Kidney (tissue), 22 donors: Measurements from ENCODE around the gene KRTAP2-4. TPM values are rescaled to one million over a fixed set of nuclear protein-coding genes. Genes with fewer than 3 reads are reported as not detected.
"Not testable (repeated sequence)": the region's sequence is repeated elsewhere in the genome, so short reads cannot be mapped to it uniquely, and the experiment has no call there.

ENCODE experiments used
- DNase-seq, 5 donors: peaks; one replicate each; pipeline ENCODE4 v3.0.0-alpha.2; 2013 to 2020
- FAIRE-seq: peaks from 2 replicates; lab custom pipeline; 2012; peaks lifted over from hg19 to GRCh38; lab: Jason Lieb, UNC
- H3K27ac ChIP-seq, 2 donors: one replicate each; pipeline ENCODE4 v1.7.0; 2013; ENCODE audit warnings: low read depth in 2 of 2, low read length in 2 of 2, inconsistent platforms in 1 of 2
- H3K27me3 ChIP-seq: one replicate; pipeline ENCODE4 v1.7.1; 2013; ENCODE audit warnings: low read length, inconsistent platforms; ENCODE audit not compliant: control insufficient read depth, insufficient read depth
- H3K36me3 ChIP-seq, 3 donors: one replicate each; pipeline versions ENCODE4 v1.7.0 to v1.7.1; 2013; ENCODE audit warnings: low read length in 3 of 3, control low read depth in 1 of 3, inconsistent platforms in 1 of 3; ENCODE audit not compliant: insufficient read depth in 3 of 3, control insufficient read depth in 2 of 3
- H3K4me1 ChIP-seq, 3 donors: one replicate each; pipeline versions ENCODE4 v1.7.0 to v1.7.1; 2013; ENCODE audit warnings: low read length in 3 of 3, inconsistent platforms in 1 of 3, low read depth in 1 of 3; ENCODE audit not compliant: control insufficient read depth in 2 of 3, insufficient read depth in 2 of 3
- H3K4me3 ChIP-seq, 3 donors: one replicate each; pipeline versions ENCODE4 v1.7.0 to v1.8.1; 2013; ENCODE audit warnings: low read length in 3 of 3, control low read depth in 1 of 3, inconsistent platforms in 1 of 3
- H3K9ac ChIP-seq, 3 donors: one replicate each; pipeline versions ENCODE4 v1.7.0 to v1.7.1; 2013; ENCODE audit warnings: low read length in 3 of 3, control low read depth in 1 of 3, inconsistent platforms in 1 of 3
- H3K9me3 ChIP-seq, 3 donors: one replicate each; pipeline versions ENCODE4 v1.7.0 to v1.7.1; 2013; ENCODE audit warnings: low read length in 3 of 3, control low read depth in 1 of 3, inconsistent platforms in 1 of 3; ENCODE audit not compliant: control insufficient read depth in 2 of 3, insufficient read depth in 1 of 3
- intact Hi-C: fragments of 100-400 bp; cut with DNase I; formaldehyde crosslinking; loops from one replicate; pipeline ENCODE4 v1.11.1; 2022
- long read RNA-seq, 10 donors: library from polyadenylated mRNA in 1 of 10; unstranded in 1 of 10; transcript quantifications; one replicate each; pipeline ENCODE4 v2.0.0 and lab custom pipeline, GENCODE V29; 2021 to 2026
- polyA plus RNA-seq: library from polyadenylated mRNA; stranded (reverse); fragments of 350-450 nt; fragmentation: Illumina TruSeq; extraction: RNeasy Lipid Tissue Mini Kit (QIAGEN cat#74804); gene quantifications from one replicate; pipeline ENCODE4 v1.2.3, GENCODE V29; 2014; ENCODE audit warnings: low read depth, low replicate concordance; ENCODE audit not compliant: insufficient read depth
- total RNA-seq: library from RNA; stranded (reverse); fragmentation: NEBNext Ultra II Directional; extraction: Animal tissue kit (Norgen Biotek cat#: 25700); gene quantifications from one replicate; pipeline ENCODE4 v1.2.1, GENCODE V29; 2021
- TF ChIP-seq, protein P1 (sequence below): IDR thresholded peaks from 3 replicates; pipeline ENCODE4 v1.5.1; 2012; ENCODE audit warnings: mild to moderate bottlenecking, moderate library complexity, borderline replicate concordance; ENCODE audit not compliant: insufficient read depth; ENCODE audit errors: extremely low read depth
- donor health status: control.
- donor health status: control.
- donor health status: control.
- donor health status: control.
- donor health status: control.
- donor health status: DM: yes; HTN: yes; CAD: no.
- donor health status: Normal renal cell carcinoma (clear cell type).

KRTAP2-4 gene, protein sequence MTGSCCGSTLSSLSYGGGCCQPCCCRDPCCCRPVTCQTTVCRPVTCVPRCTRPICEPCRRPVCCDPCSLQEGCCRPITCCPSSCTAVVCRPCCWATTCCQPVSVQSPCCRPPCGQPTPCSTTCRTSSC
- total RNA-seq, result not detected
- polyA plus RNA-seq, result not detected
- long read RNA-seq, donor 1, result 0 reads
- long read RNA-seq, donor 2, result 0 reads
- long read RNA-seq, donor 3, result 0 reads
- long read RNA-seq, donor 4, result 0 reads
- long read RNA-seq, donor 5, result 0 reads
- long read RNA-seq, donor 6, result 0 reads
- long read RNA-seq, donor 7, result 0 reads
- long read RNA-seq, donor 8, result 0 reads
- long read RNA-seq, donor 9, result 0 reads
- long read RNA-seq, donor 10, result 0 reads

DNA sequence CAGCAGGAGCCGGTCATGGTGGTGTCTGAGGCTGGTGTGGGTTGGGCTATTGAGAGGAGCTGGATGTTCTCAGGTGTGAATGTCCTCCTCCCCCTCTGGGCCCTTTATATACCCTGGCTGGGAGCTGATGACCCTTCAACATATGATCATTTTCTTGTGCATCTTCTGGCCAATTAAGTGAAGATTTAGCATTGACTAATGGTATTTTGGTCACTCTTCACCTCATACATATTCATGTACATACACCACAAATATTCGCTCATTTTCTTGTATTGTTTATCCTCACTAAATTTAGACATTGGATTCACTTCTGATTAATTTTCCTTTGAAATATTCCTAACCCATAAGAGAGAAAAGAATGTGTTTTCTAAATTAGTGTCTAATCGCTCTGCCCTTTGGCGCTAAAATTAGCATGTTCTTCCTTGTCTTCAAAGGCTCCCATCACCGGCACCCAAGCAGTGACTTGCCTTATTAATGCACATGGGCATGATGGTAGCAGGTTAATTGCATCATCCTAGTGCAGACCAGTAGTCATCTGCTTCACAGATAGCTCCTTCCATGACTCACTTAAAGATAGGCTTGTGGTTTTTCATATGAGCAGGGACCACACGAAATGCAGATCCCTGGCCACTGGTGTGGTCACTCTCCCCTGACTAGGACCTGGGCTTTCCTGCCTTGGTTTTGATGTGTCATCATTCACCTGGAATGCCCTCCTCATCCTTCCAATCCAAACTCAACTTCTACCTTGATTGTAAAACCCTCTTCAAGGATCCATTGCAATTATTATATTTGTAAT lies at the start of gene KRTAP2-4:
KRTAP2-4 (minus strand) TSS at position 51 of the 796 bp plus-strand sequence; CDS start at position 17, 34 bp downstream.
- Histone ChIP-seq H3K9ac (no peak within 1 kb of the TSS), H3K36me3 (no peaks in the 10 kb centered on the region), H3K27ac (no peak within 1 kb of the TSS), H3K4me3 (no peak within 1 kb of the TSS), H3K4me1 (no peaks in the 10 kb centered on the region), H3K27me3 (no peaks in the 10 kb centered on the region), H3K9me3 (no peaks in the 10 kb centered on the region)
- DNase-seq, result no peak
- intact Hi-C loops, result no loop called here
- TF ChIP-seq, protein P1, sequence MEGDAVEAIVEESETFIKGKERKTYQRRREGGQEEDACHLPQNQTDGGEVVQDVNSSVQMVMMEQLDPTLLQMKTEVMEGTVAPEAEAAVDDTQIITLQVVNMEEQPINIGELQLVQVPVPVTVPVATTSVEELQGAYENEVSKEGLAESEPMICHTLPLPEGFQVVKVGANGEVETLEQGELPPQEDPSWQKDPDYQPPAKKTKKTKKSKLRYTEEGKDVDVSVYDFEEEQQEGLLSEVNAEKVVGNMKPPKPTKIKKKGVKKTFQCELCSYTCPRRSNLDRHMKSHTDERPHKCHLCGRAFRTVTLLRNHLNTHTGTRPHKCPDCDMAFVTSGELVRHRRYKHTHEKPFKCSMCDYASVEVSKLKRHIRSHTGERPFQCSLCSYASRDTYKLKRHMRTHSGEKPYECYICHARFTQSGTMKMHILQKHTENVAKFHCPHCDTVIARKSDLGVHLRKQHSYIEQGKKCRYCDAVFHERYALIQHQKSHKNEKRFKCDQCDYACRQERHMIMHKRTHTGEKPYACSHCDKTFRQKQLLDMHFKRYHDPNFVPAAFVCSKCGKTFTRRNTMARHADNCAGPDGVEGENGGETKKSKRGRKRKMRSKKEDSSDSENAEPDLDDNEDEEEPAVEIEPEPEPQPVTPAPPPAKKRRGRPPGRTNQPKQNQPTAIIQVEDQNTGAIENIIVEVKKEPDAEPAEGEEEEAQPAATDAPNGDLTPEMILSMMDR, result no peak
- FAIRE-seq, result no peak

DNA sequence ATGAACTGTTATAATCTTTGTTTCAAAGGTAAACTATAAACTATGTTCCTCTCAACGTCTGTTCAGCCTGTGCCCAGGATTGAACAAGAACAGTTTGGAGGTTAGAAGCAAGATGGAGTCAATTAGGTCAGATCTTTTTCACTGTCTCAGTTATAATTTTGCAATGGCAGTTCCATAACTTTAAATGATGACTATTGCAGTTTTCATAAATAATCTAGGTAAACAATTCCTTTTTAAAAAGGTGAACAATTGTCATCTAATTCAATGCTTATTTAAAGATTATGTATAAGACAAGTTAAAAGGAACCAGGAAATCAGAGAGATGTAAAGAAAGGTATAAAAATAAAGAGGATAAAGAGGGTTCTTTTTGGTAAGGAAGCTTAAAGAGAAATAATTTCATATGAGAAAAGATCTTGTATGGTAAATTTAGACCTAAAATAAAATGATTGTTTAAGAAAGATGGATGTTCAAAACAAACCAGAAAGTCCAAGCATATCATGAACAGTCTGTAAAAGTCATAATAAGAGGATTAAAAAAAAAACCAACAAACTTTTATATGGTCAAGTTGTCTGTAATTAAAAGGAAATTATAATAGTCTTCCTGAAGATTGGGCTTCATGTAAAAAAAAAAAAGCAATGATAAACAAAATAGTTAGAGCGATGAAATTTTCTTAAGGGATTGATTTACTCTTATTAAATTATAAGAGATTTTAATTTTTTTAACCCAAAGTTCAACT lies 45.6 kb upstream of the KRTAP2-4 start:
- no peak overlapping the region for H3K4me3 ChIP-seq
- no peak for FAIRE-seq
- no peak overlapping the region for H3K9ac ChIP-seq
- no peaks in the 10 kb centered on the region for H3K27me3 ChIP-seq
- no peak for DNase-seq
- no peak overlapping the region for H3K27ac ChIP-seq
- no peaks in the 10 kb centered on the region for H3K9me3 ChIP-seq
- TF ChIP-seq, protein P1, result no peak
- no peaks in the 10 kb centered on the region for H3K4me1 ChIP-seq
- intact Hi-C loops, result no loop called here
- H3K36me3 ChIP-seq, result no peaks in the 10 kb centered on the region

DNA sequence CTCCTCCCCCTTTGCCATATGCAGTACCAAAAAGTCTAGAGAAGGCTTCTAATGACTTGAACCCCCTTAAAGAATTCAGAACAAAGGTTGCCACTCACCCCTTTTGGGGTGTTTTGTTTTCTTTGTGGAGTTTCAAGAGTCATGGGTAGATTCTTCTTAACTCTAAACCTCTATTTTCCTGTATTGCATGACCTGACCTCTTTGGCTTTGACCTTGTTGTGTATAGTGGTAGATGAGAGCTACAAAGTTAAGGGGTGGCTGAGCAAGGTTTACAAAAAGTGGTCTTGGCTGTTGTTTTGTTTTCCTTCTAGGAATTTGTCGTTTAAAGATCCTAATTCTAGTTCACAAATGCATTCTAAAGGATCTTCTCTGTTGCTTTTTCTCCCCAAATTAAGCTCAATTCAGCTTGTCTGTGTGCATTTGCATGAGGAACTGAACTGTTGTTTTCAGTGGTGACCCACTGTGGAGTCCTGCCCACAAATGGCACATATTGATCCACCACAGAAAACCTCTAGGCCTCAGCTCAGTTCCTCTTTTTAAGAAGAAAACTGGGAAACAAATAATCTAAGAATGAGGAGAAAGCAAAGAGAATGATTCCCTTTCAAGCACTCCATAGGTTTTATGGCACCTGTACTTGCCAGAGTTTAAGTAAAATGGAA lies 43.2 kb upstream of the KRTAP2-4 start:
- FAIRE-seq, H3K9me3 ChIP-seq, H3K9ac ChIP-seq, DNase-seq, H3K4me3 ChIP-seq, H3K27ac ChIP-seq, intact Hi-C loops, H3K27me3 ChIP-seq, H3K4me1 ChIP-seq, H3K36me3 ChIP-seq: not testable (repeated sequence)
